ENCODE measurements around the gene AP1M2. TPM values are rescaled to one million over a fixed set of nuclear protein-coding genes. Genes with fewer than 3 reads are reported as not detected.
"Not testable (repeated sequence)": the region's sequence is repeated elsewhere in the genome, so short reads cannot be mapped to it uniquely, and the experiment has no call there.

Gene AP1M2
- total and polyA plus RNA-seq, 2 experiments from 2014 or later: 66.5 to 69.4 TPM

- TF ChIP-seq EZH2 (IDR thresholded peaks at IDR 0.05; ENCODE audit: borderline replicate concordance) (no peak), EZH2phosphoT487 (IDR thresholded peaks at IDR 0.05; ENCODE audit: low read depth, severe bottlenecking, unreplicated experiment) (no peak), CTCF (IDR thresholded peaks at IDR 0.05; ENCODE audit: poor library complexity) (no peak)
- 75% methylated on average over 6 of the region's 6 CpGs for WGBS (ENCODE audit: low lambda C conversion rate, missing lambda C conversion rate)
- H3K9me3 ChIP-seq (ENCODE audit: low read depth): no peaks in the 10 kb centered on the region
- H3K4me1 ChIP-seq (ENCODE audit: insufficient read depth): no peaks in the 10 kb centered on the region
- no peaks in the 10 kb centered on the region for H3K27me3 ChIP-seq
- no peak overlapping the region for H2AFZ ChIP-seq
- no peaks in the 10 kb centered on the region for H4K20me1 ChIP-seq (ENCODE audit: insufficient read depth, poor library complexity, severe bottlenecking)
- no peak overlapping the region for H3K4me2 ChIP-seq
- H3K27ac ChIP-seq: no peak overlapping the region
- H3K79me2 ChIP-seq: no peaks in the 10 kb centered on the region
- H3K4me3 ChIP-seq: no peak overlapping the region
- H3K9me2 ChIP-seq (replicated peaks; ENCODE audit: insufficient read depth): no peaks in the 10 kb centered on the region
- no peaks in the 10 kb centered on the region for H3K36me3 ChIP-seq (replicated peaks; ENCODE audit: insufficient read depth, low read depth)
- no peak for DNase-seq (ENCODE audit: low spot score)
These were observed 51.5 kb downstream of the AP1M2 start for GRCh38 chr19:10535613-10536012.

- no peaks in the 10 kb centered on the region for H3K79me2 ChIP-seq
- 72% methylated on average over 10 of the region's 10 CpGs for WGBS (ENCODE audit: low lambda C conversion rate, missing lambda C conversion rate)
- H3K36me3 ChIP-seq (replicated peaks; ENCODE audit: insufficient read depth, low read depth): no peaks in the 10 kb centered on the region
- no peaks in the 10 kb centered on the region for H3K9me3 ChIP-seq (ENCODE audit: low read depth)
- H2AFZ ChIP-seq: no peak overlapping the region
- H3K27me3 ChIP-seq: no peaks in the 10 kb centered on the region
- H3K9me2 ChIP-seq (replicated peaks; ENCODE audit: insufficient read depth): no peaks in the 10 kb centered on the region
- no peaks in the 10 kb centered on the region for H3K4me1 ChIP-seq (ENCODE audit: insufficient read depth)
- TF ChIP-seq EZH2 (IDR thresholded peaks at IDR 0.05; ENCODE audit: borderline replicate concordance): no peak
- no peak for TF ChIP-seq EZH2phosphoT487 (IDR thresholded peaks at IDR 0.05; ENCODE audit: low read depth, severe bottlenecking, unreplicated experiment)
- no peak for TF ChIP-seq CTCF (IDR thresholded peaks at IDR 0.05; ENCODE audit: poor library complexity)
- H3K4me2 ChIP-seq: no peak overlapping the region
- peak; percentile 61 for DNase-seq (ENCODE audit: low spot score)
- H3K27ac ChIP-seq: peak overlapping the region; percentile 51
- no peak overlapping the region for H3K4me3 ChIP-seq
- no peaks in the 10 kb centered on the region for H4K20me1 ChIP-seq (ENCODE audit: insufficient read depth, poor library complexity, severe bottlenecking)
These were observed 53.3 kb downstream of the AP1M2 start for GRCh38 chr19:10533646-10534386.

- H3K9me2 ChIP-seq (replicated peaks; ENCODE audit: insufficient read depth): no peaks in the 10 kb centered on the region
- H3K27ac ChIP-seq: no peak overlapping the region
- TF ChIP-seq EZH2 (IDR thresholded peaks at IDR 0.05; ENCODE audit: borderline replicate concordance): no peak
- TF ChIP-seq EZH2phosphoT487 (IDR thresholded peaks at IDR 0.05; ENCODE audit: low read depth, severe bottlenecking, unreplicated experiment): no peak
- no peak for TF ChIP-seq CTCF (IDR thresholded peaks at IDR 0.05; ENCODE audit: poor library complexity)
- no peak overlapping the region for H3K4me2 ChIP-seq
- no peaks in the 10 kb centered on the region for H3K27me3 ChIP-seq
- H3K9me3 ChIP-seq (ENCODE audit: low read depth): no peaks in the 10 kb centered on the region
- WGBS (ENCODE audit: low lambda C conversion rate, missing lambda C conversion rate): 75% methylated on average over 1 of the region's 1 CpG
- no peaks in the 10 kb centered on the region for H3K4me1 ChIP-seq (ENCODE audit: insufficient read depth)
- H3K4me3 ChIP-seq: no peak overlapping the region
- H2AFZ ChIP-seq: no peak overlapping the region
- H3K36me3 ChIP-seq (replicated peaks; ENCODE audit: insufficient read depth, low read depth): no peaks in the 10 kb centered on the region
- DNase-seq (ENCODE audit: low spot score): no peak
- H3K79me2 ChIP-seq: no peaks in the 10 kb centered on the region
- H4K20me1 ChIP-seq (ENCODE audit: insufficient read depth, poor library complexity, severe bottlenecking): no peaks in the 10 kb centered on the region
These were observed 54.7 kb downstream of the AP1M2 start for GRCh38 chr19:10532457-10532856.

DNA sequence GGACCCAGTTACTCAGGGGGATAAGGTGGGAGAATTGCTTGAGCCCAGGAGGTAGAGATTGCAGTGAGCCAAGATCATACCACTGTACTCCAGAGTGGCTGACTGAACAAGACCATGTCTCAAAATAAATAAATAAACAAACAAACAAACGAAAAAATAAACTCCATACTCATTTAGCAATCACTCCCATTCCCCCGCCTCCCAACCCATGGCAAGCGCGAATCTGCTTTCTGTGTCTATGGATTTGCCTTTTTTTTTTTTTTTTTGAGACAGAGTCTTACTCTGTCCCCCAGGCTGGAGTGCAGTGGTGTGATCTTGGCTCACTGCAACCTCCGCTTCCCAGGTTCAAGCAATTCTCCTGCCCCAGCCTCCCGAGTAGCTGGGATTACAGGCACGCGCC is 60.2 kb downstream of the AP1M2 start:
- not testable (repeated sequence) for H3K4me1 ChIP-seq (ENCODE audit: insufficient read depth); H3K27me3 ChIP-seq; H3K27ac ChIP-seq; H3K9me2 ChIP-seq (replicated peaks; ENCODE audit: insufficient read depth); DNase-seq (ENCODE audit: low spot score); H4K20me1 ChIP-seq (ENCODE audit: insufficient read depth, poor library complexity, severe bottlenecking); H3K36me3 ChIP-seq (replicated peaks; ENCODE audit: insufficient read depth, low read depth); H3K79me2 ChIP-seq; H3K4me3 ChIP-seq; H3K4me2 ChIP-seq; H2AFZ ChIP-seq; H3K9me3 ChIP-seq (ENCODE audit: low read depth)
- 90% methylated on average over 8 of the region's 8 CpGs for WGBS (ENCODE audit: low lambda C conversion rate, missing lambda C conversion rate)

All from hepatocyte (in vitro differentiated cells).